A549 treated with dexamethasone at 1 μM for 4 hours (cell line): Measurements from ENCODE around the gene IGF1. TPM values are rescaled to one million over a fixed set of nuclear protein-coding genes. Genes with fewer than 3 reads are reported as not detected.

ENCODE experiments used
- total RNA-seq: library from RNA; stranded (reverse); fragments of 200-300 nt; extraction: Qiagen RNA extraction; gene quantifications from 5 replicates; pipeline ENCODE4 v1.2.3, GENCODE V29; 2022

The IGF1 gene
- 0.26 TPM in 1 of 5 replicates, not detected in the others for total RNA-seq

DNA sequence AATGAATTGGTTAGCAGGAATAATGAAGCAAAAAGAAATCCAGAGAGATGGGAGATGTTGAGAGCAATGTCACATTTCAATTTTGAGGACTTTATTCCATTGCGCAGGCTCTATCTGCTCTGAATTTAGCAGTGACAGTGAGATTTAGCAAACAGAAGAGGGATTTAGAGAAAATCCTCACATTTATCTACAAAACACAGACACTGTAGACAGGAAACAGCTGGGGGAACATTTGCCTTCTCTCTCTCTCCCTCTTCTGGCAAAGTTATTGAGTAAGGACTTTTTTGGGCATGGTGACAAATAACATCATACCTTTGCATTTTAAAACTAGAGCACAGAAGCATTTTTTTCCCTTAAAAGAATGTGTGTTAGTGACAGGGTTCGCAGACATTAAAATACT is at the start of gene IGF1:
Gene IGF1, minus strand, starts transcription at position 158 of the 400 bp plus-strand sequence. CDS start 182 bp downstream, outside the sequence.

